ENCODE measurements around the gene ST7.
"Not testable (repeated sequence)": the region's sequence is repeated elsewhere in the genome, so short reads cannot be mapped to it uniquely, and the experiment has no call there.

The ST7 gene

GRCh38 chr7:117219485-117219884 is 266.2 kb downstream of the ST7 start:
- no peak for DNase-seq (ENCODE audit: low read depth, low spot score)

GRCh38 chr7:117220836-117221235 is 267.5 kb downstream of the ST7 start:
- DNase-seq (ENCODE audit: low read depth, low spot score): no peak

GRCh38 chr7:117225536-117225935 is 272.2 kb downstream of the ST7 start:
- no peak for DNase-seq (ENCODE audit: low read depth, low spot score)

GRCh38 chr7:117227091-117227490 is 273.8 kb downstream of the ST7 start:
- DNase-seq (ENCODE audit: low read depth, low spot score): no peak

GRCh38 chr7:117229350-117229749 is 276.0 kb downstream of the ST7 start:
- no peak for DNase-seq (ENCODE audit: low read depth, low spot score)

- no peak for DNase-seq (ENCODE audit: low read depth, low spot score)
Measured at GRCh38 chr7:117230276-117231046, 277.2 kb downstream of the ST7 start.

- DNase-seq (ENCODE audit: low read depth, low spot score): no peak
Measured at GRCh38 chr7:117231047-117231359, 277.7 kb downstream of the ST7 start.

GRCh38 chr7:117237646-117238045 is 284.3 kb downstream of the ST7 start:
- DNase-seq (ENCODE audit: low read depth, low spot score): no peak

- no peak for DNase-seq (ENCODE audit: low read depth, low spot score)
Measured at GRCh38 chr7:117238472-117238871, 285.2 kb downstream of the ST7 start.

- DNase-seq (ENCODE audit: low read depth, low spot score): no peak
Measured at GRCh38 chr7:117238937-117239336, 285.6 kb downstream of the ST7 start.

GRCh38 chr7:117241088-117241487 is 287.8 kb downstream of the ST7 start:
- DNase-seq (ENCODE audit: low read depth, low spot score): no peak

GRCh38 chr7:117243390-117243789 is 290.1 kb downstream of the ST7 start:
- DNase-seq (ENCODE audit: low read depth, low spot score): no peak

- DNase-seq (ENCODE audit: low read depth, low spot score): not testable (repeated sequence)
Measured at GRCh38 chr7:117245703-117246102, 292.4 kb downstream of the ST7 start.

GRCh38 chr7:117247809-117248208 is 294.5 kb downstream of the ST7 start:
- DNase-seq (ENCODE audit: low read depth, low spot score): no peak

- no peak for DNase-seq (ENCODE audit: low read depth, low spot score)
Measured at GRCh38 chr7:117248829-117249228, 295.5 kb downstream of the ST7 start.

GRCh38 chr7:117249696-117250095 is 296.4 kb downstream of the ST7 start:
- no peak for DNase-seq (ENCODE audit: low read depth, low spot score)

- no peak for DNase-seq (ENCODE audit: low read depth, low spot score)
Measured at GRCh38 chr7:117250245-117250644, 296.9 kb downstream of the ST7 start.

GRCh38 chr7:117250801-117251200 is 297.5 kb downstream of the ST7 start:
- no peak for DNase-seq (ENCODE audit: low read depth, low spot score)

GRCh38 chr7:117251687-117252086 is 298.4 kb downstream of the ST7 start:
- no peak for DNase-seq (ENCODE audit: low read depth, low spot score)

GRCh38 chr7:117259615-117260014 is 306.3 kb downstream of the ST7 start:
- no peak for DNase-seq (ENCODE audit: low read depth, low spot score)

- DNase-seq (ENCODE audit: low read depth, low spot score): no peak
Measured at GRCh38 chr7:117262546-117262945, 309.2 kb downstream of the ST7 start.

GRCh38 chr7:117264716-117265115 is 311.4 kb downstream of the ST7 start:
- DNase-seq (ENCODE audit: low read depth, low spot score): no peak

GRCh38 chr7:117269417-117269816 is 316.1 kb downstream of the ST7 start:
- DNase-seq (ENCODE audit: low read depth, low spot score): no peak

GRCh38 chr7:117269886-117270285 is 316.6 kb downstream of the ST7 start:
- no peak for DNase-seq (ENCODE audit: low read depth, low spot score)

All from activated CD4-positive, CD25-positive, alpha-beta regulatory T cell treated with anti-CD3 and anti-CD28 coated beads, Interleukin-2, amount 50 U/mL, for 16 hours (primary cell).